GM12878 (cell line): ENCODE data around the gene PALLD. TPM values are rescaled to one million over a fixed set of nuclear protein-coding genes. Genes with fewer than 3 reads are reported as not detected.

Experiments
- CUX1 ChIP-seq: IDR thresholded peaks from 2 replicates; pipeline ENCODE4 v1.6.1; 2012; ENCODE audit warnings: improper control_type of control experiment, low read depth, low read length; ENCODE audit not compliant: insufficient replicate concordance
- GATAD2B ChIP-seq: fragments of 450-650 bp; conservative IDR thresholded peaks from 2 replicates; pipeline ENCODE4 v1.6.1; 2017; ENCODE audit warnings: low read depth, mild to moderate bottlenecking, moderate library complexity
- SP1 ChIP-seq: IDR thresholded peaks from one replicate; pipeline ENCODE4 v1.6.1; 2011; ENCODE audit warnings: low read depth, low read length
- ZNF687 ChIP-seq: fragments of 450-650 bp; IDR thresholded peaks from 2 replicates; pipeline ENCODE4 v1.6.1; 2017; ENCODE audit warnings: mild to moderate bottlenecking, moderate library complexity
- polyA plus RNA-seq, 11 experiments: library from polyadenylated mRNA; depleted of rRNA in 4 of 11; unstranded in 6 of 11; stranded (reverse) in 5 of 11; fragments of >200 nt; fragmentation: Nextera tagmentation in 4 of 11; fragmentation: Illumina TruSeq in 1 of 11; extraction: Ambion mirVana in 4 of 11; extraction: Trizol in 1 of 11; gene quantifications; 1 replicate in 1 of 11; 2 replicates in 10 of 11; pipeline versions ENCODE4 v1.2.1 to v1.2.3, GENCODE V29; 2011 to 2016; ENCODE audit warnings: inconsistent platforms in 2 of 11, missing spikeins in 2 of 11, low read depth in 1 of 11
- total RNA-seq, 4 experiments: library from RNA; depleted of rRNA in 3 of 4; stranded (reverse); fragments of >200 nt in 3 of 4; fragmentation: Illumina TruSeq in 1 of 4; extraction: Trizol in 1 of 4; gene quantifications; 2 replicates each; pipeline versions ENCODE4 v1.2.1 to v1.2.3, GENCODE V29; 2013 to 2021
- TF ChIP-seq, protein P1 (sequence below): fragments of 450-650 bp; formaldehyde crosslinking; IDR thresholded peaks from 2 replicates; pipeline ENCODE4 v1.4.0; 2020; ENCODE audit warnings: mild to moderate bottlenecking, moderate library complexity

PALLD gene
- total and polyA plus RNA-seq, 10 of the 15 experiments (the other 5 are each of a cell fraction or from before 2014, with no cell fraction given) = 1.0 to 7.7 (median 1.7) TPM

DNA sequence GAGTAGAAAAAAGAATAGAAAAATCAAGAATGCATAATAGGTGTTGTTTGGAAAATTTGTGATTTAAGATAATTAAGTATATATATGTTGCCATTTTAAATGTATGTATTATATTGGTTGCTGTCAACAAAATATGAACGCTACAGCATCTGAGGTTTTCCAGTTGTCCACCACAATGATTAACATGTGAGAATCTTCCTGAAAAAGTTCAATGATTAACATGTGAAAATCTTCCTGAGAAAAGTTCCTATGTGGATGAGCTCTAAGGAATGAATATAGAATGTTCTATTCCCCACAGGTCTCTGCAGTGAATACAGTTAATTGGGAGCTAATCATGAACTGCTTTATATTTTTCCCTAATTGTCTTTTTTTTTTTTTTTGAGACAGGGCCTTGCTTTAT, 298.5 kb downstream of the PALLD start (continued):
- TF ChIP-seq, protein P1, sequence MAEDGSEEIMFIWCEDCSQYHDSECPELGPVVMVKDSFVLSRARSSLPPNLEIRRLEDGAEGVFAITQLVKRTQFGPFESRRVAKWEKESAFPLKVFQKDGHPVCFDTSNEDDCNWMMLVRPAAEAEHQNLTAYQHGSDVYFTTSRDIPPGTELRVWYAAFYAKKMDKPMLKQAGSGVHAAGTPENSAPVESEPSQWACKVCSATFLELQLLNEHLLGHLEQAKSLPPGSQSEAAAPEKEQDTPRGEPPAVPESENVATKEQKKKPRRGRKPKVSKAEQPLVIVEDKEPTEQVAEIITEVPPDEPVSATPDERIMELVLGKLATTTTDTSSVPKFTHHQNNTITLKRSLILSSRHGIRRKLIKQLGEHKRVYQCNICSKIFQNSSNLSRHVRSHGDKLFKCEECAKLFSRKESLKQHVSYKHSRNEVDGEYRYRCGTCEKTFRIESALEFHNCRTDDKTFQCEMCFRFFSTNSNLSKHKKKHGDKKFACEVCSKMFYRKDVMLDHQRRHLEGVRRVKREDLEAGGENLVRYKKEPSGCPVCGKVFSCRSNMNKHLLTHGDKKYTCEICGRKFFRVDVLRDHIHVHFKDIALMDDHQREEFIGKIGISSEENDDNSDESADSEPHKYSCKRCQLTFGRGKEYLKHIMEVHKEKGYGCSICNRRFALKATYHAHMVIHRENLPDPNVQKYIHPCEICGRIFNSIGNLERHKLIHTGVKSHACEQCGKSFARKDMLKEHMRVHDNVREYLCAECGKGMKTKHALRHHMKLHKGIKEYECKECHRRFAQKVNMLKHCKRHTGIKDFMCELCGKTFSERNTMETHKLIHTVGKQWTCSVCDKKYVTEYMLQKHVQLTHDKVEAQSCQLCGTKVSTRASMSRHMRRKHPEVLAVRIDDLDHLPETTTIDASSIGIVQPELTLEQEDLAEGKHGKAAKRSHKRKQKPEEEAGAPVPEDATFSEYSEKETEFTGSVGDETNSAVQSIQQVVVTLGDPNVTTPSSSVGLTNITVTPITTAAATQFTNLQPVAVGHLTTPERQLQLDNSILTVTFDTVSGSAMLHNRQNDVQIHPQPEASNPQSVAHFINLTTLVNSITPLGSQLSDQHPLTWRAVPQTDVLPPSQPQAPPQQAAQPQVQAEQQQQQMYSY (CRISPR knock-in tag) = no peak
- no peak for TF ChIP-seq SP1
- TF ChIP-seq CUX1 = no peak
- TF ChIP-seq GATAD2B = no peak
- no peak for TF ChIP-seq ZNF687
- TF ChIP-seq, all 136 proteins: peak for 0
